COR-L47 (cell line): ENCODE measurements around the gene BCAS3.

Experiments
- DNase-seq: peaks from one replicate; lab custom pipeline; 2025; lab: John Stamatoyannopoulos, UW

Gene BCAS3

GRCh38 chr17:61368832-61369450, 691.3 kb downstream of the BCAS3 start:
- DNase-seq = no peak

- DNase-seq = no peak
These were observed 692.1 kb downstream of the BCAS3 start for GRCh38 chr17:61369751-61370150.

DNA sequence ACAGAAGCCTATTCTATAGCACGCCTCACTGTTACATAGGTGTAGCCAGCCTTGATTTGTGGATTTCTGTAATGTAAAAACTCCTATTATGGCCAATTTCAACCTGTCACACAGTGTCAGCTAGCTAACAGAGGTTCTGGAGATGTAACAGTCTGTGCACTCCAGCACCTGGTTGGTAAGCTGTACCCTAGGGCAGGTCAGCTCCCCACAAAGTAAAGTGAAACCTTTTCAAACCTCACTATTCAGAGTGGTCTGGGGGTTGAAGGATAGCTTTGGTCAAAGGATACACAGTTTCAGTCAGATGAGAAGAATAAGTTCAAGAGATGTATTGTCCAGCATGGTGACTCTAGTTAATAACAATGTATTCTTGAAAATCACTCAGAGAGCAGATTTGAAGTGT, 693.5 kb downstream of the BCAS3 start:
- no peak for DNase-seq

DNA sequence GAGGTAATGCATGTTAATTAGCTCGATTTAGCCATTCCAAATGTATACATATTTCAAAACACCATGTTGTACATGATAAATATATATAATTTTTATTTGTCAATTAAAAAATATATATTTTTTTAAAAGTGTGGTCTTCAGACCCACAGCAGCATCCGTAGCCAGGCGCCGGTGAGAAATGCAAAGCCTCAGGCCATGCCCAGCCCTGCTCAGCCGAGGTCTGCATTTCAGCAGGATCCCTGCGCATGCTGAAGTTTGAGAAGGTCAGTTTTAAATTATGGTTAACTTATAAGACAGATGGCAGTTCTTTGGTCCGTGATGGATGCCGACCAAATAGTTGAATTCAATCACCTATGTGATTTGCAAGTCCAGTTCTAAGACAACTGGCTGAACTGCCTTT, 694.0 kb downstream of the BCAS3 start:
- no peak for DNase-seq

- DNase-seq = no peak
These were observed 694.8 kb downstream of the BCAS3 start for GRCh38 chr17:61372436-61372835.

DNA sequence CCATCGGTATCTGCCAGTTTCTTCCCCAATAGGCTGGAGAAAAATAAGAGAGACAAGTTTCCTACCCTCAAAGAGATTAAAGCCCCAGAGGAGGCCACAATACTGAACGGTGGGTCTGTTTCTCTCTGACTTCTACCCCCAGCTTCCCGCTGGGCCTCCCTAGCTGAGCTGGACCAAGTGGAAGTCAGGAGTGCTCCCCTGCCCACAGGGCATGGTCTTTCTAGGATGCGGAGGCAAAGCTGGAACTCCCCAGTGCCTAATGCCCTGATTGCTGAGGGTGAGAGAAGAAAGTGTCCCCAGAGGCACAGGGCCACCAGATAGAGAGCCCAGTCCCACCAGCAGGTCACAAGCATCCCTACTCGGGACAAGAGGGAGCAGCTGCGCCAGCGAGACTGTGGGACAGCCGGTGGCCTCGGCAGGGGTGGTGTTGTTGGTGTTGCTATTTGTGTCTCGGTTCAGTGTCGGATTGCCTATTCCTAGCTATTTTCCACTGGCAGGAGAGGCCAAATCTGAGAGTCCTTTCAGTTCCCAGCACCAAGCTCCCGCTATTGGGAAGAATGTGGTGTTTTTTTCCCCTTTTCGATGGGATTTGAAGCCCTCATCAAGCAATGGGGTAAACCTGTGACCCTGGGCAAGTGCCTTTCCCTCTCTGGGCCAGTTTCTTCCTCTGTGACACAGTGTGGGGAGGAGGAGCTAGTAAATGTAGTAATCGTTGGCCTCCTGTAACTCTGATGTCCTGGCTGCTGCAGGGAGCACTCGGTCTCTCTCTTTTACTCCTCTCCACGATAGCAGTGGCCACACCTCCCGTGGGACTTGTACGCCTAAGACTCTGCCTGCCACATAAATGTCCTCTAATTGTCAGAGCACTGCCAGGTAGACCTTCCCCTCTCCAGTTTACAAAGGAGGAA, 699.5 kb downstream of the BCAS3 start:
- no peak for DNase-seq

GRCh38 chr17:61378658-61379456, 701.2 kb downstream of the BCAS3 start:
- no peak for DNase-seq

- DNase-seq = no peak
These were observed 702.0 kb downstream of the BCAS3 start for GRCh38 chr17:61379457-61380216.

DNA sequence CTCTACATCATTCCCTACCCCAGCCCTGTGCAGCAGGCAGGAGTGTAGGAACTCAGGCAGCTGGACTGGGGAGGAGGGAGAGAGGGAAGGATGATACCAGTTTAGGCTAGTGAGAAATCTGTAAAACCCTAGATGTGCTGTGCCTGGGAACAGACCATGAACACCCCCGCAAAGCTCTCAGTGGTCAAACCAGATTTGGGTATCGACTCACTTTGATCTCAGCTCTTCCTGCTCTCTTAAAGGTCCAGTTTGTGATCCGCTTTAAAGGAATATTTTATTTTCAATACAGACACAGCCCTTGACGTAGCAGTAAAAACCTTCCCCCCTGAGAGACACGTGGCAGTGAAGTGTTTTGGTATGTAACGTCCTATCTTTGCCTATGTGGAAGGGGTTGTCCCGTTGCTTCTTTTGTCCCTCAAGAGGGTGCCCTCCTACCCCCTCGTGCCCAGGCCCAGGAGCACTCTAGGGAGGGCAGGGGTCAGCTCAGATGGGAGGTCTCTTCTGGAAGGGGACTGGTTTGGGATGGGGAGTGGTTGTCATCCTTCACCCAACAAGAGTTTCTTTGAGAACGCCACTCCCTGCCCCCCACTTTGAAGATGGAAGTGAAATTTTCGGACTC, 702.7 kb downstream of the BCAS3 start:
- no peak for DNase-seq

GRCh38 chr17:61380836-61381525, 703.3 kb downstream of the BCAS3 start:
- no peak for DNase-seq

DNA sequence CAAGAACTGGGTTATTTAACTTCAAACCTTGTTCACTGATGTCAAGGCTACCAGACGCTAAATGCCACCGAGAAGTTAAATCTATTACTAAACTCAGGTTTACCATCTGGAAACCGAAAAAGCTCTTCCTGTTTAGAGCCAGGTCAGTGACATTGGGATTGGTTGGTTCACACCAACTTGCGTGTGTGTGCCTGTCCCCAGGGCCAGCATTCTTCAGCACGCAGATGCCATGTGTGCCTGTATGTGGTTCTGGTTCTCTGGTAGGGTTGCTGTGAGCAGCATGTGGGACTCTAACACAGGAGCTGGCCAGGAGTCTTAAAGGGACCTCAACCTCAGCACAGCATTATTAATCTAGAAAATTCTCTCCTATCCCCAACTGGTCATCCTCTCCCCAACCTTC, 703.9 kb downstream of the BCAS3 start:
- DNase-seq = no peak

- DNase-seq = no peak
These were observed 705.4 kb downstream of the BCAS3 start for GRCh38 chr17:61382796-61383688.

DNA sequence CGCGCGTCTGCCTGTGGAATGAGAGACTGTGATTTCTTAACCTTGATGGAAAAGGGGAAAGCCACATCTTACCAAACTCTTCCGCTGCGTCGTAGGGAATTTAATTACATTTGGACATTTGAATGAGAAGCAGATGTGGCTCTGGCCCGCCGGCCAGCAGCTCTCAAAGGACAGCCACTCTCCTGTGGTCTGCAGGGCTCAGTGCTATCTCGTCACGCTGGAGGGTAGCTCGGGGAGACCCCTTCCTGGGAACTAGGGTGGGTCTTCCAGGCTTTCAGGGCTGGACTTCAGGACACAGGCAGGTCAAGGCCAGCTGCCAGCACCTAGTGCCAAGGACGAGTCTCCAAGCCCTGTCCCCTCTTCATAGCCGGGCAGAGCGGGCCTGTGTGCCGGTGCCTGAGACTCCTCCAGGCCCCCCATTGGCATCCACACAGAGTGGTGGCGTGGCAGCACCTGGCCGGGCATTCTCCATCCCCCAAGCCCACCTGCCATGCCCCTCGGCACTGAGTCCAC, 706.1 kb downstream of the BCAS3 start:
- DNase-seq = no peak

- DNase-seq = no peak
These were observed 706.7 kb downstream of the BCAS3 start for GRCh38 chr17:61384354-61384691.

- no peak for DNase-seq
These were observed 707.3 kb downstream of the BCAS3 start for GRCh38 chr17:61384692-61385576.

- no peak for DNase-seq
These were observed 708.1 kb downstream of the BCAS3 start for GRCh38 chr17:61385577-61386236.

- no peak for DNase-seq
These were observed 708.6 kb downstream of the BCAS3 start for GRCh38 chr17:61386251-61386650.

DNA sequence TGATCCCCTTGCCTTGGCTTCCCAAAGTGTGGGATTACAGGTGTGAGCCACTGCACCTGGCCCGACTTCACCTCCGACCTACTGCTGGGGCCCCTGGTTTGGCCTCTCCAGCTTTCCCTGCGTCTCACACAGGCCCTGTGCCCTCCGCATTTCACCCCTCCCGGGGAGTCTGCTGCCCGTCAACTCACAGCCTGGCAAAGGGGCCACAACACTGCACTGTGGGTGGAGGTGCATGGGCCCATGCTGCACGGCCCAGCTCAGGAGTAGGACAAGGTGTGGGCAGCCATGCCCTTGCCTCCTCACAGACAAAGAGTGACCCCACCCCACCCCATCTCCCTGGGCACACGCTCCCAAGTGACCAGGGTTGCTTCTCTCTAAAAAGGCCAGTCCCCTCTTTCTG, 709.4 kb downstream of the BCAS3 start:
- DNase-seq = no peak
